ENCODE measurements around the gene ZMYND8. TPM values are rescaled to one million over a fixed set of nuclear protein-coding genes. Genes with fewer than 3 reads are reported as not detected.

ZMYND8 gene
- total RNA-seq, 4 donors from 2014 or later = 22.7 to 44.5 (median 28.6) TPM

GRCh38 chr20:47326658-47327268 lies 29.7 kb downstream of the ZMYND8 start:
- TF ChIP-seq CTCF (IDR thresholded peaks at IDR 0.05) = no peak
- no peak for DNase-seq (ENCODE audit: low spot score)
- ATAC-seq (ENCODE audit: low FRiP score) = no peak

- DNase-seq (ENCODE audit: low spot score) (no peak), ATAC-seq (ENCODE audit: low FRiP score) (no peak)
- no peak for TF ChIP-seq CTCF (IDR thresholded peaks at IDR 0.05)
These were observed 31.3 kb downstream of the ZMYND8 start for GRCh38 chr20:47325242-47325641.

- DNase-seq (ENCODE audit: low spot score) = no peak
- ATAC-seq (ENCODE audit: low FRiP score) = no peak
- no peak for TF ChIP-seq CTCF (IDR thresholded peaks at IDR 0.05)
These were observed 35.3 kb downstream of the ZMYND8 start for GRCh38 chr20:47320990-47321805.

GRCh38 chr20:47319517-47320252 lies 36.8 kb downstream of the ZMYND8 start:
- no peak for TF ChIP-seq CTCF (IDR thresholded peaks at IDR 0.05)
- no peak for DNase-seq (ENCODE audit: low spot score)
- ATAC-seq (ENCODE audit: low FRiP score) = no peak

GRCh38 chr20:47318586-47319516 lies 37.6 kb downstream of the ZMYND8 start:
- ATAC-seq (ENCODE audit: low FRiP score) = peak; percentile 38
- no peak for TF ChIP-seq CTCF (IDR thresholded peaks at IDR 0.05)

GRCh38 chr20:47318027-47318585 lies 38.4 kb downstream of the ZMYND8 start:
- DNase-seq (ENCODE audit: low spot score) = no peak
- no peak for TF ChIP-seq CTCF (IDR thresholded peaks at IDR 0.05)
- ATAC-seq (ENCODE audit: low FRiP score) = peak; percentile 60

More at GRCh38 chr20:47318586-47319516, 37.6 kb downstream of the ZMYND8 start:
- peak; percentile 61 for DNase-seq (ENCODE audit: low spot score)
